Tibial nerve (tissue), 4 donors: Measurements from ENCODE around the gene PTPRD.

Source experiments
- EP300 ChIP-seq, 2 donors: sonication (generic); formaldehyde crosslinking; IDR thresholded peaks; one replicate each; pipeline ENCODE4 v1.6.1; 2017; ENCODE audit warnings: antibody characterized with exemption in 2 of 2, mild to moderate bottlenecking in 1 of 2
- POLR2A ChIP-seq, 2 donors: fragments of 450-650 bp; IDR thresholded peaks; one replicate each; pipeline ENCODE4 v1.6.1; 2017; ENCODE audit warnings: antibody characterized with exemption in 2 of 2, mild to moderate bottlenecking in 2 of 2, moderate library complexity in 2 of 2
- TF ChIP-seq, protein P1 (sequence below), 5 experiments: fragments of 200-600 bp in 3 of 5; fragments of 450-650 bp in 2 of 5; sonication (generic) in 3 of 5; IDR thresholded peaks; one replicate each; pipeline ENCODE4 v1.5.1; 2016 to 2019; ENCODE audit warnings: antibody characterized with exemption in 5 of 5, mild to moderate bottlenecking in 3 of 5, moderate library complexity in 2 of 5

- TF ChIP-seq, protein P1, sequence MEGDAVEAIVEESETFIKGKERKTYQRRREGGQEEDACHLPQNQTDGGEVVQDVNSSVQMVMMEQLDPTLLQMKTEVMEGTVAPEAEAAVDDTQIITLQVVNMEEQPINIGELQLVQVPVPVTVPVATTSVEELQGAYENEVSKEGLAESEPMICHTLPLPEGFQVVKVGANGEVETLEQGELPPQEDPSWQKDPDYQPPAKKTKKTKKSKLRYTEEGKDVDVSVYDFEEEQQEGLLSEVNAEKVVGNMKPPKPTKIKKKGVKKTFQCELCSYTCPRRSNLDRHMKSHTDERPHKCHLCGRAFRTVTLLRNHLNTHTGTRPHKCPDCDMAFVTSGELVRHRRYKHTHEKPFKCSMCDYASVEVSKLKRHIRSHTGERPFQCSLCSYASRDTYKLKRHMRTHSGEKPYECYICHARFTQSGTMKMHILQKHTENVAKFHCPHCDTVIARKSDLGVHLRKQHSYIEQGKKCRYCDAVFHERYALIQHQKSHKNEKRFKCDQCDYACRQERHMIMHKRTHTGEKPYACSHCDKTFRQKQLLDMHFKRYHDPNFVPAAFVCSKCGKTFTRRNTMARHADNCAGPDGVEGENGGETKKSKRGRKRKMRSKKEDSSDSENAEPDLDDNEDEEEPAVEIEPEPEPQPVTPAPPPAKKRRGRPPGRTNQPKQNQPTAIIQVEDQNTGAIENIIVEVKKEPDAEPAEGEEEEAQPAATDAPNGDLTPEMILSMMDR (IDR thresholded peaks at IDR 0.05): no peak
- TF ChIP-seq EP300 (IDR thresholded peaks at IDR 0.05): no peak
- no peak for TF ChIP-seq POLR2A (IDR thresholded peaks at IDR 0.05)
Observed at GRCh38 chr9:8871796-8872445, 1740.9 kb downstream of the PTPRD start.
